Hematopoietic multipotent progenitor cell treated with erythropoietin and hydrocortisone succinate and interleukin-3 and kit ligand, for 17 days (in vitro differentiated cells): ENCODE measurements around the gene RNASE9.
"Not testable (repeated sequence)": the region's sequence is repeated elsewhere in the genome, so short reads cannot be mapped to it uniquely, and the experiment has no call there.

ENCODE experiments used
- DNase-seq: peaks from one replicate; pipeline ENCODE4 v3.0.0-alpha.2; 2015; ENCODE audit warnings: low spot score

The RNASE9 gene

DNA sequence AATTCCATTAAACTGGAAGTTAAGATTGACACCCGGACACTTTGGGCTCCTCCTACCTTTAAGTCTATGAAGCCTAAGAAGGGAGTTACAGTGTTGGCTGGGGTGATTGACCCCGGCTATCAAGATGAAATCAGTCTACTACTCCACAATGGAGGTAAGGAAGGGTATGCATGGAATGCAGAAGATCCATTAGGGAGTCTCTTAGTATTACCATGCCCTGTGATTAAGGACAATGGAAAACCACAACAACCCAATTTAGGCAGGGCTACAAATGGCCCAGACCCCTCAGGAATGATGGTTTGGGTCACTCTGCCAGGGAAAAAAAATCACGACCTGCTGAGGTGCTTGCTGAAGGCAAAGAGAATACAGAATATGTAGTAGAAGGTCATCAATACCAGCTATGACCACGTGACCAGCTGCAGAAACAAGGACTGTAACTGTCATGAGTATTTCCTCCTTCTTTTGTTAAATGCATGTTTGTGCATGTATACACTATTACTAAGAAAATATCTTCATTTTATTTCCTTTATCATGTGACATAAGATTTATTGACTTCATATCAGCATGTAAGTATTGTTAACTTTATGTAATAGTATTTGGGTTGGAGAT lies 11.6 kb upstream of the RNASE9 start:
- DNase-seq = not testable (repeated sequence)

DNA sequence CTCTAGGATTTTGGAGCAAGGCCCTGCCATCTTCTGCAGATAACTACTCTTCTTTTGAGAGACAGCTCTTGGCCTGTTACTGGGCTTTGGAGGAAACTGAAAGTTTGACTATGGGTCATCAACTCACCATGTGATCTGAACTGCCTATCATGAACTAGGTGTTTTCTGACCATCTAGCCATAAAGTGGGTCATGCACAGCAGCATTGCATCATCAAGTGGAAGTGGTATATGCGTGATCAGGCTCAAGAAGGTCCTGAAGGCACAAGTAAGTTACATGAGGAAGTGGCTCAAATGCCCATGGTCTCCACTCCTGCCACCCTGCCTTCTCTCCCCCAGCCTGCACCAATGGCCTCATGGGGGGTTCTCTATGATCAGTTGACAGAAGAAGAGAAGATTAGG lies 9.9 kb upstream of the RNASE9 start:
- not testable (repeated sequence) for DNase-seq

DNA sequence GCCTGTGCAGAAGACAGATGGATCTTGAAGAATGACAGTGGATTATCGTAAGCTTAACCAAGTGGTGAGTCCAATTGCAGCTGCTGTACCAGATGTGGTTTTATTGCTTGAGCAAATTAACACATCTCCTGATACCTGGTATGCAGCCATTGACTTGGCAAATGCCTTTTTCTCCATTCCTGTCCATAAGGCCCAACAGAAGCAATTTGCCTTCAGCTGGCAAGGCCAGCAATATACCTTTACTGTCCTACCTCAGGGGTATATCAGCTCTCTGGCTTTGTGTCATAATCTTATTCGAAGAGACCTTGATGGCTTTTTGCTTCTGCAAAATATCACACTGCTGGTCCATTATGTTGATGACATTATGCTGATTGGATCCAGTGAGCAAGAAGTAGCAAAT lies 9.0 kb upstream of the RNASE9 start:
- DNase-seq = not testable (repeated sequence)

DNA sequence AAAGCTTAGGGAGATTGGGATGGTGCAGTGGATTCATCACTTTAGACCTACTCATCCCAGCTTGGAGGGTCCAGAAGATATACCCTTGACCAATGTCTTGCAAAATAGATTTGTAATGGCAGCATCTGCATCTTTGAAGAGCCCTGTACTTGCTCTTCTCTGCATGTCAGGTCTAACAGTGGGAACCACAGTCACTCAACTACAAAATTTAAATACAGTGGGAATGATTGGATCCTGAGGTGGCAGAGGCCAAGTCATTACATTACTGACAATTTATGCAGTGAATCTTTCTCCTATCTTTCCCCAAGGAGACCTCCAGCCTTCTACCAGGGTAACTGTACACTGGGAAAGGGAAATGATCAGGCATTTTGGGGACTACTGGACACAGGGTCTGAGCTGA lies 8.2 kb upstream of the RNASE9 start:
- no peak for DNase-seq

DNA sequence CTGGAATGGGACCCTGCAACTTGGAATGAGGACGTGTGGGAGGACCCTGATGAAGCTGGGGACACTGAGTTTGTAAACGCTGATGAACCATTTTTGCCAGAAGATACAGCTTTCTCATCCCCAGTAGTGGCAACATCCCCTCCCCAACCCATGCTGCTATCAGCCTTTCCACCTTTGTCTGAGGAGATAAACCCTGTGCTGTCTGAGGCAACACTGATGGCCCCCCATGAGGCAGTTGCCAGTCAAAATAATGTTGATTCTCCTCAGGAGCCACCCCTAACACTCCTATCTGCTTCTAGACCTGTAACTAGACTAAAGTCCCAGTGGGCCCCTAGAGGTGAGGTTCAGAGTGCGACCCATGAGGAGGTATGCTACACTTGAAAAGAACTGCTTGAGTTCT lies 7.5 kb upstream of the RNASE9 start:
- DNase-seq = no peak

DNA sequence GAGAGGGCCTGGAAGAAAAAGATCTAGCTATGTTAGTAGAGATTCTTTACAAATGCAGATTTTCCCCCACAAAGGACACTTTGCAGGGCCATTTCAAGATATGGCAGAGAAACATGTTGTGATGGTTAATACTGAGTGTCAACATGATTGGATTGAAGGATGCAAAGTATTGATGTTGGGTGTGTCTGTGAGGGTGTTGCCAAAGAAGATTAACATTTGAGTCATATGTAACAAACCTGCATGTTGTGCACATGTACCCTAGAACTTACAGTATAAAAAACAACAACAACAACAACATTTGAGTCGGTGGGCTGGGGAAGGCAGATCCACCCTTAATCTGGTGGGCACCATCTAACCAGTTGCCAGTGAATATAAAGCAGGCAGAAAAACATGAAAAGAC lies 6.4 kb upstream of the RNASE9 start:
- not testable (repeated sequence) for DNase-seq

DNA sequence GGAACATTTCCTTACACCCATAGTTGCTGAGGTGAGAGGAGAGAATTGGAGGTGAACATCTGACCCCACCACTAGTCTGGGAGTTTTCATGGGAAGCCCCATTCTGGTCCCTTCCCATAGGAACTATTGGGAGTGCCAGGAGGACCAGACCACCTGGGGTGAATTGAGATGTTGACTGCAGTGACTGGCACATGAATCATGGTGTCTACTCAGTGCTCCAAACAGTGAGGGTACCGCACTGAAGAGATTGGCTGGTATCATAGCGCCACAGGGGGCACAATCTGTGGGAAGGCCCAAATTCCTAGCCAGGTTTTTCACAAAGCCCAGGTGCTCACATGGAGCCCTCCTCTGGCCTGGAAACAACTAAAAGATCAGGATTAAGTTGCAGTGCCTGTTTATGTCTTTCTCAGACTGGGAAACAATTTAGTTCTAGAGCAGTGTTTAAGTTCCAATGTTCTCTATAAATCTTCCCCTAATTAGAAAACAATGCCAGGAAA lies 3.7 kb upstream of the RNASE9 start:
- no peak for DNase-seq

DNA sequence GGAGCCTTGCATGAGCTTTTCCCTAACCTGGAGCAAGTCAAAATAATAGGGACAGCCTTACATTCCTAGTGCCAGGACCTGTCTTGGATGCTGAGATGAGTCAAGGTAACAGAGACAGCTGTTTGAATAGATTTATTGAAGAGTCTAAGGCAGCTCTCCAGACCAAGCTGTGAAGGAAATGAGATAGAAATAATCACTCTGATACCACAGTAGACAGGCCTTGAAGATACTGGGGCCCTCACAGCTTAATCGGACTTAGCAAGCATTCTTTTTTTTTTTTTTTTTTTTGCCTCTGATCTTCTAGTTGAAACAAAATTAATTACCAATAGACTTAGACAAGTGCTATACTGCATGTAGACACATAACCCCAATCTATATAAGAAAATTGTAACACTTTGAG lies 3.1 kb upstream of the RNASE9 start:
- DNase-seq = no peak

DNA sequence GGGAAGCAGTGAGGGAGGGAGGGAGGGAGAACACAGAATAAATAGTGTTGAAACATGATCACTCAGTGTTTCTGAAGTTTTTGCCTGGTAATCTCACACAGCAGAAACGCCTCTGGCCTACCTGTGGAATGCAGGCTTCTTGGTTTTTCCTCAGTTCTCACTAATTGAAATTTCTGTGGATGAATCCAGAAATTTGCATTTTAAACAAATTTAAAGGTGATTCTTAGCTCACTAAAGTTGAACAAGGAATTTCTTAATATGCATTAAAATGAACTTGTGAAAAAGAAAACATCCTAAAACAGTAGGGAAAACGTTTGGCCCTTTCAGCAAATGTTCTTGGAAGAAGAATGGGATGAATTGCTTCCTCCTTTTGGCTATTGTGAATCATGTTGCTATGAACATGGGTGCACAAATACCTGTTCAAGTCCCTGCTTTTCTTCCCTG lies 1.4 kb downstream of the RNASE9 start:
- no peak for DNase-seq

DNA sequence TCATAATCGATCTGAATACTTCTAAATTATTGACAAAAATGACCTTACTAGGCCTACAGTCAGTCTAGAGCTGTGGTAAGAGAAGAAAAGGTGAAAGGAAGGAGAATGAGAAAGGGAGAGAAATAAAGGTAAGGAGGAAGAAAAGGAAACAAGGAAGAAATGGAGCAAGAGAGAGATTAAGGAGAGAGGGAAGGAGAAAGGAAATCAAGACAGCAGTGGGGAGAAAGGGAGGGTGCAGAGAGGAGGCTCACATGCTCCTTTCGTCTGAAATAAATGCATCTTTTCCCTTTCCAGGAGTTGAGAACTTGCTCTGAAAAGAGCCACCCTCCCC lies 3.7 kb downstream of the RNASE9 start:
- no peak for DNase-seq

DNA sequence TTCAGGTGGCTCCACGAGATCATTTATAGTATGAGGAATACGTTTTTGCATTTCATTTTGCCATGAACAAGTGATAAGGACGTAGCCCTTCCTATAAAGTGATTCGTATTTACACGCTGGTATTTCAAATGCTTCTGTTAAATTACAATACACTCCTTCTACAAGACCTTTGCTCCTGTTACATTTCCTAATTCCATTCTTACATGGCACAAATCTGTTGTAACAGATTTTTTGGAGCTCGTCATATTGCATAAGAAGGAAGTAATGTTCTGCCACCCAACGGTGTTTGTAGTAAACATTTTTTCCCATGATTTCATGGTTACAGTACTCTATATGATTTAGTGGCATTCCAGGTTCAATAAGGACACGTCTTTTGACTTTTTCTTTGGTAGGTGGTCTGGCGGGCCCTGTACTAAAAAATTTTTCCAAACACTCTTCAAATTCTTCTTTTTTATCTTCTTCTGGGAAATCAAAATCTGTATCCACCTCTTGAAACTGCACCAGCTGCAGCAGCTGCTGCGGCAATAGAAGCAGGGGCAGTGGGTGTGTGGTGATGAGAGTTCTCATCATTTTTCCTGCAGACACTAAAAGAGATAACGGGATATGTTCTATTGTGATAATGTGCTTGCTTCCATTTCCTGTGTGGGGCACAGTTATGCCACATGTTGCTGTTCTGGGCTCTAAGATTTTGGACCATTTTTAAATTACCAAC lies 4.2 kb downstream of the RNASE9 start:
- DNase-seq = no peak

DNA sequence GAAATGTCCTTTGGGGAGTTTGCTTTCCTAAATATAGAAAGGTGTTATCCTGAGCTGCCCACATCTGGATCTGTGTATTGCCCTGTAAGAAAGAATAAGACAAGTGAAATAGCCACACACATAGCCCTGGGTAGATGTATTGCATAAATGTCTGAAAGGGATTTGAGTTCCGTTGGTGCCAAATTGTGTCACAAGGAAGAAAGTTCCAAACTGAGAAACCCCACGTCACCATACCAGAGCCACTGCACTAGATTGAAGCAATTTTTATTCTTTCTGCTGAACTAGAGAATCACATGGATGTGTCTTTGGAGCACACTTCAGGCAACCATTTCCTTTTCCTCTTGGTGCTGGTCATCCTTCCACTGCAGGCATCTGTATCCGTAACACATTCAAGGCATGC lies 5.0 kb downstream of the RNASE9 start:
- DNase-seq = no peak

DNA sequence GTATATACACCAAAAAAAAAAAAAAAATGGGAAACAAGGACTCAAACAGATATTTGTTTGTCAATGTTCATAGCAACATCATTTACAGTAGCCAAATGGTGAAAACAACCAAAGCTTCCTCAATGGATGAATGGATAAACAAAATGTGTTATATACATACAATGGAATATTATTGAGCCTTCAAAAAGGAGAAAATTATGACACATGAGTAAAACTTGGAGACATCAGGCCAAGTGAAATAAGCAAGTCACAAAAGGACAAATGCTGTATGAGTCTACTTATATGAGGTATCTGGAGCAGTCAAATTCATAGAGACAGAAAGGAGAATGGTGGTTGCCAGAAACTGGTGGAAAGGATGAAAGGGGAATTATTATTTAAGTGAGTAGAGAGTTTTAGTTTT lies 7.8 kb downstream of the RNASE9 start:
- DNase-seq = no peak

DNA sequence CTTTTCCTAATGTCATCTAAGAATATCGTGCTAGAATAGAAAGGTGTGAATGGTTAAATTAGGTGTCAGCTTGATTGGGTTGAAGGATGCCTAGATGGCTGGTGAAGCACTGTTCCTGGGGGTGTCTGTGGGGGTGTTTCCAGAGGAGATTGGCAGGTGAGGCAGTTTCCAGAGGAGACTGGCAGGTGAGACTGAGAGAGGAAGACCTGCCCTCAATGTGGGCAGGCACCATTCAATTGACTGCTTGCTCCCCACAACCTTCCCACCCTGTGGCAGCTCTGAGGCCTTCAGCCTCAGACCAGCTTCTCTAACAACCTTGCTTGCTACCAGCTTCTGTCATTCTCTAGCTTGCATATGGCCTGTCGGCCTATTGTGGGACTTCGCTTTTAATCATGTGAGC lies 9.2 kb downstream of the RNASE9 start:
- no peak for DNase-seq

DNA sequence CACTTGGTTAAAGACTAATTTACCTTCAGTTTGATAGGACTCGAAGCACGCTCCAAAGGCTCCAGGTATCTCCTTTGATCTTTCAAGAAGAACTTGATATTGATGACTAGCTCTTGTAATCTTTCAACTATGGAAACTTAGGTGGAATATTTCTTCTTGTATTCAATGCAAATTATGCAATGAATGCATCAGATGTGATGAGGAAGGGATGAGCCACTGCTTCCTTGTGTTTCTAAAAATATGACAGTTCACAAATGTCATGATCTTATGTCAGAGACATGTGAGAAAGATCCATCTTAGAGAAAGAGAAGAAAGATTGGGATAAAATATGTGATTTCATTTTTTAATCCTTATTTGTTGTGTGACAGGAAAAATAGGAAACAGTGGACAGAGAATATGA lies 9.9 kb downstream of the RNASE9 start:
- no peak for DNase-seq

DNA sequence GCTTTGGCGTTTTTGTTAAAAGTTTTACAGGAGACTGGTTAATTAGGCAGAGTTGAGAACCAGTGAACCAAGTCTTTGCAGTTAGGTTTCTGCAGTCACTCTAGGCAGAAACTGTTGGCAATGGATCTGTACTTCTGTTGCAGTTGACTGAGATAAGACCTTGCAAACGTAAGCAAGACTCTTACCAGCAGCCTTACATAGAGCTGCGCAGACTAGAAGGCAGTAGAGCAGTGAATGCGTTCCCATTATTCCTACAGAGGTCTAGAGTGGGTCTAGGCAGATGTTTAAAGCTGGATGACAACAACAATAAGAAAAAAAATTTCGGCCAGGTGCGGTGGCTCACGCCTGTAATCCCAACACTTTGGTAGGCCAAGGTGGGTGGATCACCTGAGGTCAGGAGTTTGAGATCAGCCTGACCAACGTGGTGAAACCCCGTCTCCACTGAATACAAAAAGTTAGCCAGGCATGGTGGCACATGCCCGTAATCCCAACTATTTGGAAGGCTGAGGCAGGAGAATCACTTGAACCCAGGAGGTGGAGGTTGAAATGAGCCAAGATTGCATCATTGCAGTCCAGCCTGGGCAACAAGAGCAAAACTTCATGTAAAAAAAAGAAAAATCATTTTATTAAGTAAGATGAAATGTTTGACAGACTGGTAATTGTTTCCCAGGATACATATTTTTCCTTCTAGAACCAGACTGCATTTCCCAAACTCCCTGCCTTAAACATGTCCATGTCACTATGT lies 12.3 kb downstream of the RNASE9 start:
- no peak for DNase-seq

DNA sequence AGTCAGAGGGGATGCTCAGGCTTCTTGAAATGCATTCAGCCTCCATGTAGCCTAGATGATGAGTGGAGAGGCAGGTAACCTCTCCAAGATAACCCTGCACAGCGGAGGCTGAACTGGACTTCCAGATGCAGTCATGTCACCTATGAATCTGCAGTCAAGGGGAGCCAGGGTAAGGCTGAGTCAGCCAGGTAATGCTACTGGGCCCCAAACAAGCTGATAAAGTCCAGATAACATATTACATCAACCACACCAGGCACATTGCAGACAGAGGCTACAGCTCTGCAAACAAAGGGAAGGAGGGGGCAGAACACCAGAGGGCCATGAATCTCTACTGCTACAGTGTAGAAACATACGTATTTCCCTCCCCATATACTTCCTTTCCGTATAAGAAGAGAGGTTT lies 14.0 kb downstream of the RNASE9 start:
- no peak for DNase-seq

DNA sequence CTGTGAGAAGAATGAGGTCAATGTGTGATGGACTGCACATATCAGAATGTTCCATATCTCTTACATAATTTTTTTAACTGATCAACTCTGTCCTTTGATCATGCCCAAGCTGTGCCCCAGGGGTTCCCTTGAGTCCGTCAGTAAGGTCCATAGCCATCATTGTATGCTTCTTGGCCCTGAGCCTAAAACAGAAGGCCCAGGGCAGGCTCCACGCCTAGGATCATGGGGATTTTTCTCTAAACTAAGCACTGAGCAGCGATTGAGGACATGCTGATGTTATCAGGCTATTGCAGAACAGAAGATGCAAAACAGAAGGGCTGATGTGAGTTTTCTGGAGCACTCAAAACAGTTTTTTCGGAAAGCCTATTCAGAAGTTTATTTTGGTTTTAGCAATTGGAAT lies 20.9 kb downstream of the RNASE9 start:
- no peak for DNase-seq

DNA sequence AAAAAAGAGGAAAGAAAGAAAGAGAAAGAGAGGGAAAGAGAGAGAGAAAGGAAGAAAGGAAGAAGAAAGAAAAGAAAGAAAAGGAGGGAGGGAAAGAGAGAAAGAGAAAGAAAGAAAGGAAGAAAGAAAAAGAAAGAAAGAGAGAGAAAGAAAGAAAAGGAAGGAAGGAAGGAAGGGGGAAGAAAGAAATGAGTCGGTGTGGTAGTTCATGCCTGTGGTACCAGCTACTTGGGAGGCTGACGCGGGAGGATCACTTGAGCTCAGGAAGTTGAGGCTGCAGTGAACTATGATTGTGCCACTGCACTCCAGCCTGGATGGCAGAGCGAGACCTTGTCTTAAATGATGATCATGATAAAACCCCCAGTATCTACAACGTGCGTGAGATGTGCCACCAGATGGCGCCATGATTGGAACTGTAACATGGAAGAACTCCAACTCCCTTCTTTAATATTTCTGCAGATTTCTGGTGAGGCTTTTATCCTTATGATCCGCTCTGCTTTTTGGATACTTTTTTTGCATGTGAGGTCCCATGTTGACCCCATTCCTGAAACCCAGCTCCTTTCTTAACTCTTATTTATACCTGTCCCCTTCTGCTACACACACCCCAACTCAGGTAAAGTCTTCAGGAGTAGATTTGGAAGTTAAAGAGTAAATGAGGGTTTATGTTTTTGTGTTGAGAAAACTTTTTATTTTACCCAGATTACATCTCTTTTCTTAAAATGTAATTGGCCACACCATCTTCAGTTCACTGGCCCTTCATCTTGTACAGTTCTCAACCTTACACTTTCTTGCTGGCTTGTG lies 29.9 kb downstream of the RNASE9 start:
- DNase-seq = peak; percentile 69

DNA sequence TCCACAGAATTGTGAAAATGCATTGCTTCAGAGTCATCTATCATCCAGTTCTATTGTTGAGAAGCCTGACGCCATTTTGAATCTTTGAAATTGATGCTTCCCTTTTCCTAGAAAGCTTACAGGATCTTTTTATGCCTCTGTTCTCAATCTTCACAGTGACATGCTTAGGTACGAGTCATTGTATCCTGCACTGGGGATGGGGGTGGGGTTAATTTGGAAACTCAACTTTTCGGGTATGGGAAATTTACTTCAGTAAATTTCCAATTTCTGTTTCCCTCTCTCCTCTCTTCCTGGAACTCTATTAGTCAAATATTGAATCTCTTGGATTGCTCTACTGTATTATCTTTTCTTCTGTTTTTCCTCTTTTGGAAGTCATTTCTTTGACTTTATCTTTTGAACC lies 31.0 kb downstream of the RNASE9 start:
- DNase-seq = no peak

DNA sequence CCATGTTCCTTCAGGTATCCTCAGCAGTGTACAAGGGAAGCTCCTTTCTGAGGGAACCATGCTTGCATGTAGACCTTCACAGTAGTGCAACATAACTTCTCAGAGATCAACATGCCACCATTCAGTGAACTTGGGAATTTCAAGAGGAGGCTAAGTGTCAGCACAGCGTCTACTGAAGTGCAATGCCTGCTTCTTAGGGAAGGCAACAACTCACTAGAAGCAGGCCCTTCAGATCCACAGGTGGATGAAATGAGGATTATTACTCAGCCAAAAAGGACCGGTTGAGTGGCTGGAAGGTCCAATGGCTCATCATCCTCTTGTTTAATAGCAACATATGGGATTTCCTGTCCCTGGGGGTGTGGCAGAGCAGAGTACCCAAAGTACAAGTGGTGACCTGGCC lies 36.8 kb downstream of the RNASE9 start:
- no peak for DNase-seq

DNA sequence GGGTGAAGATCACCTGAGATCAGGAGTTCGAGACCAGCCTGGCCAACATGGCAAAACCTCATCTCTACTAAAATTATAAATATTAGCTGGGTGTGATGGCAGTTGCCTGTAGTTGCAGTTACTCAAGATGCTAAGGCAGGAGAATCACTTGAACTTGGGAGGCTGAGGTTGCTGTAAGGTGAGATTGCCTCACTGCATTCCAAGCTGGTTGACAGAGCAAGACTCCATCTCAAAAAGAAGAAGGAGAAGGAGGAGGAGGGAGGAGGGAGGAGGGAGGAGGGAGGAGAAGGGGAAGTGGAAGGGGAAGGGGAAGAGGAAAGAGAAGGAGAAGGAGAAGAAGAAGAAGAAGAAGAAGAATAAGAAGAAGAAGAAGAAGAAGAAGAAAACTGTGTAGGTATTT lies 38.5 kb downstream of the RNASE9 start:
- DNase-seq = no peak

DNA sequence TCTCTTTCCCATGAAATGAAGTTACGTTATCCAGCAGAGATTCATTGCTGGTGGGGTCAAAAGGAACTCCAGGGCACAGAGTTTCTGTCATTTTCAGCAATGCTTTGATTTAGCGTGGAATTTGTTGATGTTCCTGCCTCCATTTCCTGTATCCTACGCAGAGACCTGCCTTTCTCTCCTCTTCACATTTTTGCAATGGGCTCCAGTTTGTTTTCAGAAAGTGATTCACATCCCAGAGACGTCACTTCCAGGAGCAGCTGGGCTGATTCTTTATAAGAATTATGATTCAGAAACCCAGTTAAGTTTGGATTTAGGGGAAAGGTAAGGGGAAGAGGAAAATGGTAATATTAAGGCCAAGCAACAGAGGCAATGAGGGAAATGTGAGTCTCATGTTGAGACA lies 43.9 kb downstream of the RNASE9 start:
- DNase-seq = no peak
